Fibroblast of lung (primary cell): ENCODE results near the gene SAP25. TPM values are rescaled to one million over a fixed set of nuclear protein-coding genes. Genes with fewer than 3 reads are reported as not detected.
"Not testable (repeated sequence)": the region's sequence is repeated elsewhere in the genome, so short reads cannot be mapped to it uniquely, and the experiment has no call there.

Source experiments
- DNase-seq, 2 donors: peaks; one replicate each; pipeline versions ENCODE4 v3.0.0 to v3.0.0-alpha.2; 2010; ENCODE audit warnings: low read depth in 2 of 2
- H2AFZ ChIP-seq: 2 replicates; pipeline ENCODE4 v1.5.1; 2012; ENCODE audit warnings: low read length, control low read depth, inconsistent platforms
- H3K27ac ChIP-seq: 2 replicates; pipeline ENCODE4 v1.5.1; 2011; ENCODE audit warnings: low read length, control low read depth; ENCODE audit not compliant: insufficient read depth
- H3K27me3 ChIP-seq: 2 replicates; pipeline ENCODE4 v1.5.1; 2011; ENCODE audit warnings: mild to moderate bottlenecking, low read length; ENCODE audit not compliant: control insufficient read depth, insufficient read depth
- H3K36me3 ChIP-seq: 2 replicates; pipeline ENCODE4 v1.5.1; 2011; ENCODE audit warnings: low read length; ENCODE audit not compliant: control insufficient read depth, insufficient read depth
- H3K4me1 ChIP-seq: 2 replicates; pipeline ENCODE4 v1.5.1; 2011; ENCODE audit warnings: low read length; ENCODE audit not compliant: control insufficient read depth, insufficient read depth; ENCODE audit errors: extremely low read depth
- H3K4me2 ChIP-seq: 2 replicates; pipeline ENCODE4 v1.5.1; 2011; ENCODE audit warnings: low read length, control low read depth; ENCODE audit not compliant: insufficient read depth; ENCODE audit errors: extremely low read depth
- H3K4me3 ChIP-seq, 4 experiments: fragments of 200-600 bp in 1 of 4; sonication (generic) in 1 of 4; replicated peaks in 1 of 4; 2 replicates each; pipeline ENCODE4 v1.5.1; 2011 to 2016; ENCODE audit warnings: low read length in 4 of 4, low read depth in 3 of 4, mild to moderate bottlenecking in 3 of 4, control low read depth in 2 of 4, inconsistent platforms in 1 of 4, mixed read lengths in 1 of 4; ENCODE audit not compliant: insufficient read depth in 1 of 4; ENCODE audit errors: control extremely low read depth in 1 of 4
- H3K79me2 ChIP-seq: 2 replicates; pipeline ENCODE4 v1.5.1; 2012; ENCODE audit warnings: mild to moderate bottlenecking, low read length, inconsistent platforms; ENCODE audit not compliant: control insufficient read depth, insufficient read depth
- H3K9ac ChIP-seq: 2 replicates; pipeline ENCODE4 v1.5.1; 2011; ENCODE audit warnings: mild to moderate bottlenecking, low read length, control low read depth; ENCODE audit not compliant: insufficient read depth
- H3K9me3 ChIP-seq: 2 replicates; pipeline ENCODE4 v1.5.1; 2012; ENCODE audit warnings: low read depth, low read length; ENCODE audit not compliant: control insufficient read depth, insufficient read depth
- H4K20me1 ChIP-seq: 2 replicates; pipeline ENCODE4 v1.5.1; 2011; ENCODE audit warnings: low read length; ENCODE audit not compliant: control insufficient read depth, insufficient read depth; ENCODE audit errors: extremely low read depth
- EZH2 ChIP-seq: IDR thresholded peaks from 2 replicates; pipeline ENCODE4 v1.5.1; 2012; ENCODE audit warnings: low read length, control low read depth, mild to moderate bottlenecking; ENCODE audit errors: missing control alignments
- polyA plus RNA-seq, 2 donors: library from polyadenylated mRNA; depleted of rRNA in 1 of 2; stranded (reverse) in 1 of 2; unstranded in 1 of 2; fragments of >200 nt; gene quantifications; 2 replicates each; pipeline ENCODE4 v1.2.1, GENCODE V29; 2011 to 2012; ENCODE audit warnings: missing spikeins in 1 of 2
- total RNA-seq: library from RNA; depleted of rRNA; stranded (reverse); fragments of >200 nt; gene quantifications from 2 replicates; pipeline ENCODE4 v1.2.1, GENCODE V29; 2014
- TF ChIP-seq, protein P1 (sequence below), 2 donors: IDR thresholded peaks in 1 of 2; conservative IDR thresholded peaks in 1 of 2; 1 replicate in 1 of 2; 2 replicates in 1 of 2; pipeline ENCODE4 v1.5.1; 2011 to 2012; ENCODE audit warnings: low read length in 2 of 2, control low read depth in 1 of 2, inconsistent platforms in 1 of 2, low read depth in 1 of 2, mild to moderate bottlenecking in 1 of 2

The SAP25 gene
- total and polyA plus RNA-seq, 2 donors (not counting 1 experiment from before 2014, with no cell fraction given): 0.22 TPM; not detected in 1

DNA sequence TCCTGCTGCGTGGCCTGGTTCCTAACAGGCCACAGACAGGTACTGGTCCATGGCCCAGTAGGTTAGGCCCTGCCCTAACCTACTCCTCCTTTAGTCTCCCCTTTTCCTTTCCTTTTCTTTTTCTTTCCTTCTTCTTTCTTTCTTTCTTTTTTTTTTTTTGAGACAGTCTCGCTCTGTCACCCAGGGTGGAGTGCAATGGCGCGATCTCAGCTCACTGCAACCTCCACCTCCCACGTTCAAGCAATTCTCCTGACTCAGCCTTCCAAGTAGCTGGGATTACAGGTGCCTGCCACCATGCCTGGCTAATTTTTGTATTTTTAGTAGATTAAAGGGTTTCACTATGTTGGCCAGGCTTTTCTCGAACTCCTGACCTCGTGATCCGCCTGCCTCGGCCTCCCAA, 37.7 kb downstream of the SAP25 start:
- not testable (repeated sequence) for H3K4me2 ChIP-seq, H3K4me3 ChIP-seq, DNase-seq, H3K36me3 ChIP-seq, H3K79me2 ChIP-seq, H4K20me1 ChIP-seq, H3K9ac ChIP-seq, H2AFZ ChIP-seq, H3K4me1 ChIP-seq, H3K27me3 ChIP-seq, H3K9me3 ChIP-seq, H3K27ac ChIP-seq

DNA sequence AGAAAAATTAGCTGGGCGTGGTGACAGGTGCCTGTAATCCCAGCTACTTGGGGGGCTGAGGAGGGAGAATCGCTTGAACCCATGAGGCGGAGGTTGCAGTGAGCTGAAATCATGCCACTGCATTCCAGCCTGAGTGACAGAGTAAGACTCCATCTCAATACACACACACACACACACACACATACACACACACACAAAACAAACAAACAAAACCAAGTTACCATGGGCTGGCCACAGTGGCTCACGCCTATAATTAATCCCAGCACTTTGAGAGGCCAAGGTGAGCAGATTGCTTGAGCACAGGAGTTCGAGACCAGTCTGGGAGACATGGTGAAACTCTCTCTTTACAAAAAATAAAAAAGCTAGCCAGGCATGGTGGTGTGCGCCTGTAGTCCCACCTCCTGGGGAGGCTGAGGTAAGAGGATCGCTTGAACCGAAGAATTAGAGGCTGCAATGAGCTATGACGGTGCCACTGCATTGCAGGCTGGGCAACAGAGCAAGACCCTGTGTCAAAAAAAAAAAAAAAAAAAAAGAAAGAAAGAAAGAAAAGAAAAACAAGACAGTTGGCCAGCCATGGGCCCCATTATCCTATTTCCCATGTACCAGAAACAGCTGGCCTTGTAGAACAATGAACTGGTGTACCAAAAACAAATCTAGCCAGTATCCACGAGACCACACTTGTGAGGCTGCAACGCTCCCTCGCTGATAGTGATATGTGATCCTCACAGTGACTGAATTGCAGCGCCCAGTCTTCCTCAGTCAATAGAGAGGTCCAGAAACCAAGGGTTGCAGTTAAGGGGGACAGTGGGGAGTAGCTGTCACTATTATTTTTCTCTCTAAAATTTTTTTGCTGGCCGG, 41.3 kb downstream of the SAP25 start:
- no peak overlapping the region for H2AFZ ChIP-seq
- TF ChIP-seq EZH2: no peak
- TF ChIP-seq, protein P1, sequence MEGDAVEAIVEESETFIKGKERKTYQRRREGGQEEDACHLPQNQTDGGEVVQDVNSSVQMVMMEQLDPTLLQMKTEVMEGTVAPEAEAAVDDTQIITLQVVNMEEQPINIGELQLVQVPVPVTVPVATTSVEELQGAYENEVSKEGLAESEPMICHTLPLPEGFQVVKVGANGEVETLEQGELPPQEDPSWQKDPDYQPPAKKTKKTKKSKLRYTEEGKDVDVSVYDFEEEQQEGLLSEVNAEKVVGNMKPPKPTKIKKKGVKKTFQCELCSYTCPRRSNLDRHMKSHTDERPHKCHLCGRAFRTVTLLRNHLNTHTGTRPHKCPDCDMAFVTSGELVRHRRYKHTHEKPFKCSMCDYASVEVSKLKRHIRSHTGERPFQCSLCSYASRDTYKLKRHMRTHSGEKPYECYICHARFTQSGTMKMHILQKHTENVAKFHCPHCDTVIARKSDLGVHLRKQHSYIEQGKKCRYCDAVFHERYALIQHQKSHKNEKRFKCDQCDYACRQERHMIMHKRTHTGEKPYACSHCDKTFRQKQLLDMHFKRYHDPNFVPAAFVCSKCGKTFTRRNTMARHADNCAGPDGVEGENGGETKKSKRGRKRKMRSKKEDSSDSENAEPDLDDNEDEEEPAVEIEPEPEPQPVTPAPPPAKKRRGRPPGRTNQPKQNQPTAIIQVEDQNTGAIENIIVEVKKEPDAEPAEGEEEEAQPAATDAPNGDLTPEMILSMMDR (conservative IDR thresholded peaks at IDR 0.05 in 1 of 2, IDR thresholded peaks at IDR 0.05 in 1 of 2; ENCODE audit: low read depth in 1 of 2, low read length in 2 of 2): no peak
- DNase-seq: no peak

DNA sequence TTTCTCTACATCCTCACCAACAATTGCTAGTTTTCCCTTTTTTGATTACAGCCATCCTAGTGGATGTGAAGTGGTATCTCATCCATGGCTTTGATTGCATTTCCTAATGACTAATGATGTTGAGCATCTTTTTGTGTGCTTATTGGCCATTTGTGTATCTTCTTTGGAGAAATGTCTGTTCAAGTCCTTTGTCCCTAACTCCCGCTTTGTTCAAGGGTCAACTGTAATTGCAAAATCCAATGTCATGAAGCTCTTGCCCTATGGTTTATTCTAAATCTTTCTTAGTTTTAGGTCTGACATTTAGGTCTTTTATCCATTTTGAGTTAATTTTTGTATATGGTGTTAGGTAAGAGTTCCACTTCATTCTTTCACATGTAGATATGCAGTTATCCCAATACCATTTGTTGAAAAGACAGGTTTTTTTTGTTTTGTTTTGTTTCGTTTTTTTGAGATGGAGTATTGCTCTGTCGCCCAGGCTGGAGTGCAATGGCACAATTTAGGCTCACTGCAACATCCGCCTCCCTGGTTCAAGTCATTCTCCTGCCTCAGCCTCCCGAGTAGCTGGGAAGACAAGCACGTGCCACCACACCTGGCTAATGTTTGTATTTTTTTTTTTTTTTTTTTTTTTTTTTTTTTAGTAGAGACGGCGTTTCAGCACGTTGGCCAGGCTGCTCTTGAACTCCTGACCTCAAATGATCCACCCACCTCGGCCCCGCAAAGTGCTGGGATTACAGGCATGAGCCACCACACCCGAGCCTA, 45.4 kb downstream of the SAP25 start:
- H3K4me3 ChIP-seq, H2AFZ ChIP-seq, H3K36me3 ChIP-seq, H4K20me1 ChIP-seq, H3K4me2 ChIP-seq, H3K9me3 ChIP-seq, H3K27me3 ChIP-seq, H3K27ac ChIP-seq, H3K79me2 ChIP-seq, H3K9ac ChIP-seq, H3K4me1 ChIP-seq, DNase-seq: not testable (repeated sequence)

More for the DNA sequence above, 41.3 kb downstream of the SAP25 start:
- H3K27ac ChIP-seq: no peak overlapping the region
- no peaks in the 10 kb centered on the region for H4K20me1 ChIP-seq
- H3K4me2 ChIP-seq: no peak overlapping the region
- H3K4me1 ChIP-seq: no peaks in the 10 kb centered on the region
- H3K9me3 ChIP-seq: no peaks in the 10 kb centered on the region
- no peaks in the 10 kb centered on the region for H3K79me2 ChIP-seq
- H3K9ac ChIP-seq: no peak overlapping the region
- H3K4me3 ChIP-seq: no peak overlapping the region
- H3K27me3 ChIP-seq: no peaks in the 10 kb centered on the region
- H3K36me3 ChIP-seq: no peaks in the 10 kb centered on the region

DNA sequence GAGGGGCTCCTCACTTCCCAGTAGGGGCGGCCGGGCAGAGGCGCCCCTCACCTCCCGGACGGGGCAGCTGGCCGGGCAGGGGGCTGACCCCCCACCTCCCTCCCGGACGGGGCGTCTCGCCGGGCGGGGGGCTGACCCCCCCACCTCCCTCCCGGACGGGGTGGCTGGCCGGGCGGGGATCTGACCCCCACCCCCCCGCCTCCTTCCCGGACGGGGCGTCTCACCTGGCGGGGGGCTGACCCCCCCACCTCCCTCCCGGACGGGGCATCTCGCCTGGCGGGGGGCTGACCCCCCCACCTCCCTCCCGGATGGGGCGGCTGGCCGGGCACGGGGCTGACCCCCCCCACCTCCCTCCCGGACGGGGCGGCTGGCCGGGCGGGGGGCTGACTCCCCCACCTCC, 50.5 kb downstream of the SAP25 start:
- H3K36me3 ChIP-seq, H3K27me3 ChIP-seq, H3K79me2 ChIP-seq, H3K9me3 ChIP-seq, DNase-seq, H2AFZ ChIP-seq, H3K4me2 ChIP-seq, H3K4me1 ChIP-seq, H3K4me3 ChIP-seq, H4K20me1 ChIP-seq, H3K27ac ChIP-seq, H3K9ac ChIP-seq: not testable (repeated sequence)

Other genes starting within 250 kb of the SAP25 start
- gene PILRB, start 215.8 kb downstream of the SAP25 start, total RNA-seq: 3.6 and 4.3 TPM in 2 replicates
- 6.5 and 8.8 TPM in 2 replicates for gene PILRB, start 215.8 kb downstream of the SAP25 start, polyA plus RNA-seq
- gene PILRA, start 200.4 kb downstream of the SAP25 start, total RNA-seq: 0.33 TPM in 1 of 2 replicates, not detected in the other
- 0.15 and 0.20 TPM in 2 replicates for gene PILRA, start 200.4 kb downstream of the SAP25 start, polyA plus RNA-seq
- gene ZCWPW1, start 145.2 kb downstream of the SAP25 start, total RNA-seq: 2.8 and 4.1 TPM in 2 replicates
- 0.64 and 1.1 TPM in 2 replicates for gene ZCWPW1, start 145.2 kb downstream of the SAP25 start, polyA plus RNA-seq
- gene MEPCE, start 144.1 kb downstream of the SAP25 start, total RNA-seq: 24.4 and 26.6 TPM in 2 replicates
- gene MEPCE, start 144.1 kb downstream of the SAP25 start, polyA plus RNA-seq: 11.4 and 17.6 TPM in 2 replicates
- gene PPP1R35, start 137.4 kb downstream of the SAP25 start, total RNA-seq: 18.2 and 18.3 TPM in 2 replicates
- 7.0 and 9.8 TPM in 2 replicates for gene PPP1R35, start 137.4 kb downstream of the SAP25 start, polyA plus RNA-seq
- gene SPACDR, start 109.6 kb downstream of the SAP25 start, total RNA-seq: under 0.01 and 0.50 TPM in 2 replicates
- gene SPACDR, start 109.6 kb downstream of the SAP25 start, polyA plus RNA-seq: 0.25 and 0.60 TPM in 2 replicates
- 15.2 and 21.1 TPM in 2 replicates for gene TSC22D4, start 94.7 kb downstream of the SAP25 start, total RNA-seq
- 13.2 and 15.3 TPM in 2 replicates for gene TSC22D4, start 94.7 kb downstream of the SAP25 start, polyA plus RNA-seq
- gene NYAP1, start 90.0 kb downstream of the SAP25 start, total RNA-seq: 0.26 and 0.33 TPM in 2 replicates
- gene NYAP1, start 90.0 kb downstream of the SAP25 start, polyA plus RNA-seq: 0.09 and 0.18 TPM in 2 replicates
- gene AGFG2, start 34.7 kb downstream of the SAP25 start, total RNA-seq: 2.6 and 3.1 TPM in 2 replicates
- 2.4 and 3.2 TPM in 2 replicates for gene AGFG2, start 34.7 kb downstream of the SAP25 start, polyA plus RNA-seq
- 5.6 and 7.3 TPM in 2 replicates for gene LRCH4, start 12.2 kb upstream of the SAP25 start, total RNA-seq
- 9.6 and 11.6 TPM in 2 replicates for gene LRCH4, start 12.2 kb upstream of the SAP25 start, polyA plus RNA-seq
- gene FBXO24, start 12.4 kb upstream of the SAP25 start, total RNA-seq: 0.33 and 0.51 TPM in 2 replicates
- 0.23 and 0.32 TPM in 2 replicates for gene FBXO24, start 12.4 kb upstream of the SAP25 start, polyA plus RNA-seq
- gene PCOLCE, start 28.5 kb upstream of the SAP25 start, total RNA-seq: 116 and 128 TPM in 2 replicates
- gene PCOLCE, start 28.5 kb upstream of the SAP25 start, polyA plus RNA-seq: 176 and 211 TPM in 2 replicates
- 3.9 and 5.9 TPM in 2 replicates for gene MOSPD3, start 38.6 kb upstream of the SAP25 start, total RNA-seq
- gene MOSPD3, start 38.6 kb upstream of the SAP25 start, polyA plus RNA-seq: 12.8 and 13.8 TPM in 2 replicates
- under 0.01 TPM in 1 of 2 replicates, not detected in the other for gene TFR2, start 67.7 kb upstream of the SAP25 start, total RNA-seq
- gene TFR2, start 67.7 kb upstream of the SAP25 start, polyA plus RNA-seq: 0.08 and 0.16 TPM in 2 replicates
- gene ACTL6B, start 82.5 kb upstream of the SAP25 start, total RNA-seq: not detected in 2 replicates
- gene ACTL6B, start 82.5 kb upstream of the SAP25 start, polyA plus RNA-seq: not detected in 2 replicates
- 64.5 and 85.2 TPM in 2 replicates for gene GNB2, start 99.8 kb upstream of the SAP25 start, total RNA-seq
- 145 and 170 TPM in 2 replicates for gene GNB2, start 99.8 kb upstream of the SAP25 start, polyA plus RNA-seq
- gene GIGYF1, start 120.3 kb upstream of the SAP25 start, total RNA-seq: 14.4 and 15.9 TPM in 2 replicates
- 3.8 and 4.0 TPM in 2 replicates for gene GIGYF1, start 120.3 kb upstream of the SAP25 start, polyA plus RNA-seq
- gene POP7, start 132.2 kb upstream of the SAP25 start, total RNA-seq: 31.1 and 31.9 TPM in 2 replicates
- gene POP7, start 132.2 kb upstream of the SAP25 start, polyA plus RNA-seq: 19.4 and 22.9 TPM in 2 replicates
- gene EPO, start 146.6 kb upstream of the SAP25 start, total RNA-seq: not detected in 2 replicates
- gene EPO, start 146.6 kb upstream of the SAP25 start, polyA plus RNA-seq: not detected in 2 replicates
- not detected in 2 replicates for gene ZAN, start 159.7 kb upstream of the SAP25 start, total RNA-seq
- not detected in 2 replicates for gene ZAN, start 159.7 kb upstream of the SAP25 start, polyA plus RNA-seq